ENCODE results near the gene B4GAT1. TPM values are rescaled to one million over a fixed set of nuclear protein-coding genes. Genes with fewer than 3 reads are reported as not detected.

B4GAT1 gene
- polyA plus RNA-seq, 1 donor from 2014 or later: 162 TPM

DNA sequence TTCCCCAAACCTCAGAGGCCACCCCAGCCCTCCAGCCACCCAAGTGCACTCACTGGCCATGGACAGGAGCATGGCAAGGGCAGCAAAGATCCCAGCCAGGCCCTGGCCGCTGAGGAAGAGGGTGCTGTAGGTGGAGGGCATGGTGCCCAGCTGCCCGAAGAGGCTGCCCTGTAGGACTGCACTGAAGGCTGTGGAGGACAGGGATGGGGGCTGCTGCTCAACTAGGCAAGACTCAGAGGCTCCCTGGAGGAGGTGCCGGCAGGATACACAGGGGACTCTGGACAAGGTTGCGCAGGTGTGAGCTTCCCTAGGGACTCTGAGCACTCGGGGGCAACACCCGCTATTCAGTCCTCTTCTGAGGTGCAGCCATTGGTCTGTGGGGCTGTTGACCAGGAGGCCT is 21.1 kb upstream of the B4GAT1 start:
- Histone ChIP-seq H3K27me3 (ENCODE audit: insufficient read depth, low read depth, low read length) (no peaks in the 10 kb centered on the region), H3K4me3 (ENCODE audit: low read length) (no peak overlapping the region), H3K79me2 (replicated peaks; ENCODE audit: insufficient read depth, low read length) (no peaks in the 10 kb centered on the region), H3F3A (ENCODE audit: insufficient read depth, low read length, poor library complexity, severe bottlenecking) (no peaks in the 10 kb centered on the region), H3K9ac (ENCODE audit: low read length) (no peak overlapping the region), H3K9me3 (ENCODE audit: low read length) (no peaks in the 10 kb centered on the region), H3K9me2 (ENCODE audit: insufficient read depth, low read length) (no peaks in the 10 kb centered on the region), H4K20me1 (ENCODE audit: insufficient read depth) (no peaks in the 10 kb centered on the region), H2AFZ (ENCODE audit: low read depth, low read length) (no peak overlapping the region), H3K27ac (ENCODE audit: low read length) (no peak overlapping the region), H3K4me2 (ENCODE audit: low read length) (no peak overlapping the region), H3K36me3 (ENCODE audit: insufficient read depth, low read length) (no peaks in the 10 kb centered on the region)
- TF ChIP-seq, protein P1, sequence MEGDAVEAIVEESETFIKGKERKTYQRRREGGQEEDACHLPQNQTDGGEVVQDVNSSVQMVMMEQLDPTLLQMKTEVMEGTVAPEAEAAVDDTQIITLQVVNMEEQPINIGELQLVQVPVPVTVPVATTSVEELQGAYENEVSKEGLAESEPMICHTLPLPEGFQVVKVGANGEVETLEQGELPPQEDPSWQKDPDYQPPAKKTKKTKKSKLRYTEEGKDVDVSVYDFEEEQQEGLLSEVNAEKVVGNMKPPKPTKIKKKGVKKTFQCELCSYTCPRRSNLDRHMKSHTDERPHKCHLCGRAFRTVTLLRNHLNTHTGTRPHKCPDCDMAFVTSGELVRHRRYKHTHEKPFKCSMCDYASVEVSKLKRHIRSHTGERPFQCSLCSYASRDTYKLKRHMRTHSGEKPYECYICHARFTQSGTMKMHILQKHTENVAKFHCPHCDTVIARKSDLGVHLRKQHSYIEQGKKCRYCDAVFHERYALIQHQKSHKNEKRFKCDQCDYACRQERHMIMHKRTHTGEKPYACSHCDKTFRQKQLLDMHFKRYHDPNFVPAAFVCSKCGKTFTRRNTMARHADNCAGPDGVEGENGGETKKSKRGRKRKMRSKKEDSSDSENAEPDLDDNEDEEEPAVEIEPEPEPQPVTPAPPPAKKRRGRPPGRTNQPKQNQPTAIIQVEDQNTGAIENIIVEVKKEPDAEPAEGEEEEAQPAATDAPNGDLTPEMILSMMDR (IDR thresholded peaks at IDR 0.05; ENCODE audit: poor library complexity, severe bottlenecking): no peak
- no peak for TF ChIP-seq POLR2AphosphoS5 (IDR thresholded peaks at IDR 0.05)

DNA sequence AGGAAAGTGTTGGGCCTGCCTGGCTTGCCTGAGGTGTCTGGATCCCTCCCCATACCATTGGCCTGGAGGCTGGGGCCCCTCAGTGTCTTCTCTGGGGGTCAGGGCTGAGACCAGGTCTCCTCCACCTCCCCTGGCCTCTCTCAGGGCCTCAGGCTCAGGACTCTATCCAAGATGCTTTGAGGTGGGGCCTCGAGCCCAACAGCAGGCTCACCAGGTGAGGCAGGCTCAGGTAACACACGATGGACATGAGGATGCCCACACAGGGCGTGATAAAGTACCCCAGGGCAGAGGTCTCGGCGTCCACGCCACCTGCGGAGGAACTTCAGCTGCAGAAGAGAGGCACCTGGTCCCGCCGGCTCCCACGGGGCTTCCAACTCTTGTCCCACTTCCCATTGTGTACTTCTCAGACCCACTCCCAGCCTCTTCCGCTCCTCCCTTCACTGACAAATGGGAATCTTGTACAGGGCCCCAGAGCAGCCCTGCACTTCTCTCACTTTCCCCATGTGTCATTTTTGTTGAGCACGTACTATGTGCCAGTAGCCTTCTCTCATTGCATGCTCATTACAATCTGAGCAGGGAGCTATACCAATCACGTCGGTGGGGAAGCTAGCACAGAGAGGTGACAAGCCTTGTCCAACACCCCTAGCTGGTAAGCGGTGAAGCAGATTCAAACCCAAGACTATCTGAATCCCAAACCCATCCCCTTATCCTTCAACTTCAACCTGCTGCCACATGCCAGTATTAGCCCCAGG is 20.3 kb upstream of the B4GAT1 start:
- Histone ChIP-seq H3K9ac (ENCODE audit: low read length) (no peak overlapping the region), H3K79me2 (replicated peaks; ENCODE audit: insufficient read depth, low read length) (no peaks in the 10 kb centered on the region), H4K20me1 (ENCODE audit: insufficient read depth) (no peaks in the 10 kb centered on the region), H3K4me2 (ENCODE audit: low read length) (no peak overlapping the region), H3K27ac (ENCODE audit: low read length) (no peak overlapping the region), H2AFZ (ENCODE audit: low read depth, low read length) (no peak overlapping the region), H3K36me3 (ENCODE audit: insufficient read depth, low read length) (no peaks in the 10 kb centered on the region), H3K27me3 (ENCODE audit: insufficient read depth, low read depth, low read length) (no peaks in the 10 kb centered on the region), H3F3A (ENCODE audit: insufficient read depth, low read length, poor library complexity, severe bottlenecking) (no peaks in the 10 kb centered on the region), H3K9me2 (ENCODE audit: insufficient read depth, low read length) (no peaks in the 10 kb centered on the region), H3K9me3 (ENCODE audit: low read length) (no peaks in the 10 kb centered on the region), H3K4me3 (ENCODE audit: low read length) (no peak overlapping the region)
- TF ChIP-seq EZH2 (IDR thresholded peaks at IDR 0.05; ENCODE audit: borderline replicate concordance, insufficient read depth, low read length, poor library complexity, severe bottlenecking): no peak
- TF ChIP-seq MXI1 (conservative IDR thresholded peaks at IDR 0.05; ENCODE audit: poor library complexity, severe bottlenecking): no peak
- no peak for TF ChIP-seq TAF1 (IDR thresholded peaks at IDR 0.05; ENCODE audit: low read depth)
- TF ChIP-seq POLR2AphosphoS5 (IDR thresholded peaks at IDR 0.05): no peak
- TF ChIP-seq, protein P1 (IDR thresholded peaks at IDR 0.05; ENCODE audit: poor library complexity, severe bottlenecking): no peak
- no peak for TF ChIP-seq EP300 (conservative IDR thresholded peaks at IDR 0.05; ENCODE audit: poor library complexity, severe bottlenecking)
- no peak for TF ChIP-seq SMC3 (conservative IDR thresholded peaks at IDR 0.05; ENCODE audit: poor library complexity)
- no peak for TF ChIP-seq RAD21 (conservative IDR thresholded peaks at IDR 0.05)
- TF ChIP-seq REST (IDR thresholded peaks at IDR 0.05; ENCODE audit: borderline replicate concordance): no peak

All from neural cell (in vitro differentiated cells).